Measurements from ENCODE around the gene PDE4B. TPM values are rescaled to one million over a fixed set of nuclear protein-coding genes. Genes with fewer than 3 reads are reported as not detected.
"Not testable (repeated sequence)": the region's sequence is repeated elsewhere in the genome, so short reads cannot be mapped to it uniquely, and the experiment has no call there.

Gene PDE4B
- total and polyA plus RNA-seq, 11 donors = 1.4 to 71.9 (median 16.2) TPM

- H3K4me3 ChIP-seq = no peak overlapping the region
- no peak for DNase-seq
- H3K4me1 ChIP-seq = peaks cover 0 to 37% (median 0%) of the 10 kb centered on the region in 12 donors
- H3K27me3 ChIP-seq = no peaks in the 10 kb centered on the region
- TF ChIP-seq CTCF (IDR thresholded peaks at IDR 0.05) = no peak
- no peak for TF ChIP-seq POLR2A (IDR thresholded peaks at IDR 0.05)
- peak overlapping the region in 1 of 12 donors; percentile 60 for H3K27ac ChIP-seq
- H3K9me3 ChIP-seq = peaks cover 0 to 22% (median 12%) of the 10 kb centered on the region in 12 donors
- intact Hi-C loops (cut with DNase I) = no loop called here
- WGBS, 4 donors = 95 to 97% (median 95%) methylated on average over 3 of the region's 3 CpGs
- no peaks in the 10 kb centered on the region for H3K36me3 ChIP-seq
- no peak for ATAC-seq
These were observed 623.6 kb downstream of the PDE4B start for GRCh38 chr1:66416295-66416694.

GRCh38 chr1:66418021-66418420, 625.3 kb downstream of the PDE4B start:
- TF ChIP-seq POLR2A (IDR thresholded peaks at IDR 0.05) (no peak), CTCF (IDR thresholded peaks at IDR 0.05) (no peak)
- Histone ChIP-seq H3K9me3 (peaks cover 0 to 21% (median 12%) of the 10 kb centered on the region in 12 donors), H3K36me3 (no peaks in the 10 kb centered on the region), H3K27ac (no peak overlapping the region), H3K27me3 (no peaks in the 10 kb centered on the region), H3K4me1 (peaks cover 0 to 33% (median 0%) of the 10 kb centered on the region in 12 donors), H3K4me3 (no peak overlapping the region)
- DNase-seq (no peak), ATAC-seq (no peak)
- intact Hi-C loops (cut with DNase I) = no loop called here
- 96 to 100% (median 99%) methylated on average over 1 of the region's 1 CpG for WGBS, 4 donors

- Histone ChIP-seq H3K4me1 (peaks cover 0 to 19% (median 0%) of the 10 kb centered on the region in 12 donors), H3K9me3 (peaks cover 0 to 21% (median 12%) of the 10 kb centered on the region in 12 donors)
- DNase-seq; H3K4me3 ChIP-seq; H3K27ac ChIP-seq; H3K27me3 ChIP-seq; intact Hi-C loops (cut with DNase I); H3K36me3 ChIP-seq; ATAC-seq: not testable (repeated sequence)
- 89 to 94% (median 92%) methylated on average over 3 of the region's 3 CpGs for WGBS, 4 donors
These were observed 627.5 kb downstream of the PDE4B start for GRCh38 chr1:66420171-66420570.

- DNase-seq; H3K4me3 ChIP-seq; H3K27me3 ChIP-seq; H3K27ac ChIP-seq; intact Hi-C loops (cut with DNase I); H3K36me3 ChIP-seq; ATAC-seq: not testable (repeated sequence)
- 90 to 95% (median 92%) methylated on average over 2 of the region's 2 CpGs for WGBS, 4 donors
- Histone ChIP-seq H3K4me1 (peaks cover 0 to 19% (median 0%) of the 10 kb centered on the region in 12 donors), H3K9me3 (peaks cover 0 to 21% (median 12%) of the 10 kb centered on the region in 12 donors)
These were observed 628.2 kb downstream of the PDE4B start for GRCh38 chr1:66420906-66421305.

GRCh38 chr1:66422804-66423203, 630.1 kb downstream of the PDE4B start:
- H3K27me3 ChIP-seq = no peaks in the 10 kb centered on the region
- no peaks in the 10 kb centered on the region for H3K36me3 ChIP-seq
- ATAC-seq = no peak
- no peak for DNase-seq
- 64 to 97% (median 85%) methylated on average over 4 of the region's 4 CpGs for WGBS, 4 donors
- no peak overlapping the region for H3K27ac ChIP-seq
- peaks cover 0 to 19% (median 0%) of the 10 kb centered on the region in 12 donors for H3K4me1 ChIP-seq
- intact Hi-C loops (cut with DNase I) = no loop called here
- TF ChIP-seq POLR2A (IDR thresholded peaks at IDR 0.05) (no peak), CTCF (IDR thresholded peaks at IDR 0.05) (no peak)
- H3K4me3 ChIP-seq = no peak overlapping the region
- peaks cover 0 to 13% (median 5%) of the 10 kb centered on the region in 12 donors for H3K9me3 ChIP-seq

Measured in heart left ventricle (tissue), 16 donors.